NCI-H2227 treated with DMSO at 0.1 percent for 48 hours (cell line): ENCODE results near the gene PRPH2.

Source experiments
- DNase-seq: peaks from one replicate; lab custom pipeline; 2025; lab: John Stamatoyannopoulos, UW

PRPH2 gene, protein sequence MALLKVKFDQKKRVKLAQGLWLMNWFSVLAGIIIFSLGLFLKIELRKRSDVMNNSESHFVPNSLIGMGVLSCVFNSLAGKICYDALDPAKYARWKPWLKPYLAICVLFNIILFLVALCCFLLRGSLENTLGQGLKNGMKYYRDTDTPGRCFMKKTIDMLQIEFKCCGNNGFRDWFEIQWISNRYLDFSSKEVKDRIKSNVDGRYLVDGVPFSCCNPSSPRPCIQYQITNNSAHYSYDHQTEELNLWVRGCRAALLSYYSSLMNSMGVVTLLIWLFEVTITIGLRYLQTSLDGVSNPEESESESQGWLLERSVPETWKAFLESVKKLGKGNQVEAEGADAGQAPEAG

GRCh38 chr6:42722497-42722896 lies at the start of gene PRPH2:
TSS of gene PRPH2 (minus strand) at chr6:42722597. CDS start at chr6:42722334, 263 bp downstream.
- DNase-seq: no peak

DNA sequence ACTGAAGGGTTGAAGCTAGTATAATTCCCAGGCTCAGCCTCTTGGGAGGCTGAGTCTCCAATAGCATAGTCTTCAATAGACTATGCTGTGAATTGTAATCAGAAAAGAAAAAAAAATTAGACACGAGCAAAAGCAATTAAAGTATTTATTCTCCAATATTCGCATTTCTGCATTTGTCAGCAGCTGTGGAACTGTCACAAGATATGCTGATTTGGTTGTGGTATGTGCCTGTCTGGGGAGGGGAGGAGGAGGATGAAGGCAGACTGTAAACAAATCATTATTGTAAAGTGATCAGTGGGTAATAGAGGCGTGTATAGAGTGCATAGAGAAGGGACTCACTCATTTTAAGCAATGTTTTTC lies 49.3 kb upstream of the PRPH2 start:
- no peak for DNase-seq

DNA sequence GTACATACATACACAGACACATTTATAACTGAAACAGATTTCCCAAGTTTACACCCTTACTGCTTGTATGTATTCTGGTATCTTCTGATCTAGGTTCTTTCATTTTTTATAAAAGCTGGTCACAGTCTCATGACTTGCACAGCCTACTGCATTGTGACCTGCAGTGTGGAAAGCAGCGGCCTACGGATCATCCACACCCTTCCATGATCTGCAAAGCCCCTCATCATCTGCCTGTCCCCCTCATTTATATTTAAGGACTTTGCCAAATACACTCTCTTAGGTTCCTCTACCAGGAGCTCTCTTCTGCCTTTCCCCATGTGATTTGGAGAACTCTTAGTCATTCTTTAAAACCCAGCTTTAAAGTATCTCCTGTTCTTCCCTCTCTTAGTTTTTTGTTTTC lies 47.4 kb upstream of the PRPH2 start:
- no peak for DNase-seq

GRCh38 chr6:42769051-42769450 lies 46.7 kb upstream of the PRPH2 start:
- DNase-seq: no peak

DNA sequence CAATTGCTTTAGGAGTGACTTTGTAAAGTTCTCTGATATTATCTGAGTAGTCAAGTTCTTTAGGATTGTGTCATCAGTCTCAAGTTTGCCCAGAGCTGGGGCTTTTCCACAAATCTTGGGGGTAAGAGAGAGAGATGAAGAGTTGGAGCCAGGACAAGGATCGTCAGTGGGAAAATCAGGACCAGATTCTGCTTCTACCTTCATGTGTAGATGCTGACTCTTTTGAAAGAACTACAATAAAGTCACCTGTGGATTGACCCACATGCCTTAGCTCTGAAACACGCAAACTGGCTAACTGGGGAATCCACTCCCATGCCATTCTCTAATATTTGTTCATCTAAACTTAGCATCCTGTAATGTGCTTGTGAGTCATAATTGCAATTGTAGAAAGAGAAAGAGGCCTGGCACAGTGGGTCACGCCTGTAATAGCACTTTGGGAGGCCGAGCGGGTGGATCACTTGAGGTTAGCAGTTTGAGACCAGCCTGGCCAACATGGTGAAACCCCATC lies 43.8 kb upstream of the PRPH2 start:
- DNase-seq: no peak

- no peak for DNase-seq
Observed at GRCh38 chr6:42764911-42765648, 42.7 kb upstream of the PRPH2 start.

DNA sequence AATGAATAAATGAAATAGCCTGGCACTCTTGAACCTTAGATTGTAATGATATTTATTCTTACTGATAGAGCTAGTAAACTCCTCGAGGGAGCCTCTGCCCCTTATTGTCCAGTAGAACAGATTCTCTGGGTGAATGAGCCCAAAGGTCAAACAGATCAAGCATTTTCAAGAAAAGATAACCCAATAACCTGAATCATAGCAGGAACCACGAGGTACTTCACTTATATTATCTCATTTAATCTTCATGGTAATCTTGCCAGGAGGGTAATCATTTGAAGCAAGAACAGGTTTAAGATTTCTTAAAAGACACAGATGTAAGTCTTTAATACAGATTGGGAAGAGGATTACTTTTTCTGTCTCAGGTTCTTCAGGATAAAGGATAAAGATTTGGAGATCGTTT lies 40.6 kb upstream of the PRPH2 start:
- DNase-seq: no peak

DNA sequence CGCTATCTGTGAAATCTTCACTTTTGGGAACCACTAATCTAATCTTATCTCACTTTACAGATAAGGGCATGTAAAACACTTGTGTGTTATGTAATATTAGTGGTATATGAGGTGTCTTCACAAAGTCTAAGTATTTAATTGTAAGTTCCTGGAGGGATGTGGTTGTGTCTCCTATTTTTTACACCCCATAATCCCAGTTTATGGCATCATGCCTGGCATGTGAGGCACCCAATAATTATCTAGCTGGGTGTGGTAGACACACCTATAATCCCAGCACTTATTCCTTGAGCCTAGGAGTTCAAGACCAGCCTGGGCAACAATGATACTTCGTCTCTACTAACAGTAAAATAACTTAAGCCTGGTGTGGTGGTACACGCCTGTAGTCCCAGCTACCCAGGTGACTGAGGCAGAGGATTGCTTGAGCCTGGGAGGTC lies 40.0 kb upstream of the PRPH2 start:
- no peak for DNase-seq

GRCh38 chr6:42761287-42762067 lies 39.1 kb upstream of the PRPH2 start:
- DNase-seq: no peak

- no peak for DNase-seq
Observed at GRCh38 chr6:42758756-42759430, 36.5 kb upstream of the PRPH2 start.

- DNase-seq: no peak
Observed at GRCh38 chr6:42756722-42757121, 34.3 kb upstream of the PRPH2 start.

GRCh38 chr6:42754759-42755158 lies 32.4 kb upstream of the PRPH2 start:
- DNase-seq: no peak

GRCh38 chr6:42751055-42751454 lies 28.7 kb upstream of the PRPH2 start:
- no peak for DNase-seq

DNA sequence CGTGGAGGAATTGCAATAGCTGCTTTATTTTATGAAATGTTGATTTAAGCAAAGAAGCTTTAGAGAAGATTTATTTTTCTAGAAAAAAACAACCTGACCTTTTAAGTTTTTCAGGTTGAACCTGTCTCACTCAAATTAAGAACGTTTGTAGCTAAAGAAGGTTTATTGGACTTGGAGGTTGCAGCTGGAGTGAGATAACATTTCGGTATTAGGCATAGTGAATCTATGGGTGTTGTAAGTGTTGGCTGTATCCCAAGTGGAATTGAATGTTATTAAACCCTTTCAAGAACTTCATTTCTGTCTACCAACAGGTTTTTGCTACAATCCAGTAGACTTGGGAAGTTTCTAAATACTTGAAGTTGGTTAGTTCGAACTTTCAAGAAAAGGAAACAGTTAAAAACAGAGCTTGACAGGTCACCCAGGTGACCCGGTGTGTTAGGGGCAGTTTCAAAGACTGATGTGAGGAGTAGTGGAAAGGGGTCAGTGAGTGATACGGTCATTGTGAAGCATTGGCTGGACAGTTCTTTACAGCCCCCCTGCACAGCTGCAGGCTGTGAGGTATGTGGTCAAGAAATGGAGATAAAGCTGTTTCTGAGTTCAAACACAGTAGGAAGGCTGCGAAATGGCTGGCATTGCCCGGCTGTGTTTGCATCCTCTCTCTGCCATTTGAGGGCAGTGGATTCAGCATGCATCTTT lies 26.0 kb upstream of the PRPH2 start:
- DNase-seq: no peak

GRCh38 chr6:42746463-42747391 lies 24.3 kb upstream of the PRPH2 start:
- DNase-seq: peak; percentile 87

- peak; percentile 91 for DNase-seq
Observed at GRCh38 chr6:42745640-42746462, 23.5 kb upstream of the PRPH2 start, which contains the start of gene TBCC. TSS of gene TBCC (minus strand) at chr6:42746103. CDS start at chr6:42746073, 30 bp downstream.

GRCh38 chr6:42745083-42745639 lies 22.8 kb upstream of the PRPH2 start:
- no peak for DNase-seq

DNA sequence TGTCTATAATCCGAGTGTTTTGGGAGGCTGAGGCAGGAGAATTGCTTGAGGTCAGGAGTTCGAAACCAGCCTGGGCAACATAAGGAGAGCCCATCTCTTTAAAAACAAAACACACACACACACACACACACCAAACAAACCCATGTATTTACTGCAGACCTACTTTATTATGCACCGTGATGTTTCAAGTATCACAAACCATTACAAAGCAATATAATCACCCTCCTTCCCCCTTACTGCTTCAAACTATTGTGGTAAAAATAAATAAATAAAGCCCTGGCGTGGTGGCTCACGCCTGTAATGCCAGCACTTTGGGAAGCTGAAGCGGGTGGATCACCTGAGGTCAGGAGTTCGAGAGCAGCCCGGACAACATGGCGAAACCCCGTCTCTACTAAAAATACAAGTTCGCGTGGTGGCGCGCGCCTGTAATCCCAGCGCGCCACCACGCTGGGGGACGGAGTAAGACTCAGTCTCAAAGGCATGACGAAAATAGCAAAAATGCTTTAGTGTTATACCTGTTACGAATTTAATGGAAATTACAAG lies 22.0 kb upstream of the PRPH2 start:
- no peak for DNase-seq
